GM23248 (cell line): ENCODE measurements around the gene PGPEP1. TPM values are rescaled to one million over a fixed set of nuclear protein-coding genes. Genes with fewer than 3 reads are reported as not detected.

Experiments used
- DNase-seq: peaks from one replicate; pipeline ENCODE4 v3.0.0-alpha.2; 2015
- H2AFZ ChIP-seq: fragments of 200-600 bp; sonication (generic); 2 replicates; pipeline ENCODE4 v1.6.1; 2016; ENCODE audit warnings: antibody characterized with exemption
- H3F3A ChIP-seq: fragments of 200-600 bp; sonication (generic); 2 replicates; pipeline ENCODE4 v1.6.1; 2016; ENCODE audit warnings: mild to moderate bottlenecking, antibody characterized with exemption, mixed run types; ENCODE audit not compliant: insufficient read depth
- H3K27ac ChIP-seq: fragments of 200-600 bp; sonication (generic); 2 replicates; pipeline ENCODE4 v1.5.1; 2016; ENCODE audit warnings: mild to moderate bottlenecking
- H3K27me3 ChIP-seq: fragments of 200-600 bp; sonication (generic); replicated peaks from 2 replicates; pipeline ENCODE4 v1.6.1; 2016; ENCODE audit warnings: mild to moderate bottlenecking; ENCODE audit not compliant: insufficient read depth
- H3K36me3 ChIP-seq: fragments of 200-600 bp; sonication (generic); 2 replicates; pipeline ENCODE4 v1.6.1; 2016; ENCODE audit warnings: low read depth, mild to moderate bottlenecking
- H3K4me1 ChIP-seq: fragments of 200-600 bp; sonication (generic); 2 replicates; pipeline ENCODE4 v1.6.1; 2016; ENCODE audit warnings: mild to moderate bottlenecking; ENCODE audit not compliant: insufficient read depth
- H3K4me2 ChIP-seq: fragments of 200-600 bp; sonication (generic); one replicate; pipeline ENCODE4 v1.6.1; 2016; ENCODE audit warnings: mild to moderate bottlenecking; ENCODE audit not compliant: unreplicated experiment
- H3K4me3 ChIP-seq: fragments of 200-600 bp; sonication (generic); 2 replicates; pipeline ENCODE4 v1.5.1; 2016; ENCODE audit warnings: mild to moderate bottlenecking
- H3K79me2 ChIP-seq: fragments of 200-600 bp; sonication (generic); 2 replicates; pipeline ENCODE4 v1.6.1; 2016; ENCODE audit warnings: mild to moderate bottlenecking; ENCODE audit not compliant: insufficient read depth
- H3K9ac ChIP-seq: fragments of 200-600 bp; sonication (generic); 2 replicates; pipeline ENCODE4 v1.6.1; 2016; ENCODE audit warnings: mild to moderate bottlenecking
- H3K9me2 ChIP-seq: fragments of 200-600 bp; sonication (generic); 2 replicates; pipeline ENCODE4 v1.6.1; 2016; ENCODE audit warnings: mixed run types, mild to moderate bottlenecking, moderate library complexity; ENCODE audit not compliant: insufficient read depth
- H3K9me3 ChIP-seq: fragments of 200-600 bp; sonication (generic); one replicate; pipeline ENCODE4 v1.6.1; 2017; ENCODE audit warnings: low read depth
- H4K20me1 ChIP-seq: fragments of 200-600 bp; sonication (generic); 2 replicates; pipeline ENCODE4 v1.6.0; 2016; ENCODE audit not compliant: insufficient read depth
- EZH2 ChIP-seq: fragments of 200-600 bp; sonication (generic); IDR thresholded peaks from 2 replicates; pipeline ENCODE4 v1.6.1; 2018; ENCODE audit warnings: antibody characterized with exemption, mild to moderate bottlenecking; ENCODE audit not compliant: insufficient read depth, poor library complexity, severe bottlenecking
- EZH2phosphoT487 ChIP-seq: fragments of 200-600 bp; sonication (generic); IDR thresholded peaks from 2 replicates; pipeline ENCODE4 v1.6.1; 2018; ENCODE audit warnings: antibody characterized with exemption, moderate library complexity, mild to moderate bottlenecking, low read depth; ENCODE audit not compliant: insufficient read depth
- WGBS, 2 experiments: methylation state at CpG; one replicate each; pipeline ENCODE4 v1.1.6; 2015 to 2017; ENCODE audit warnings: low lambda C conversion rate in 2 of 2, low coverage in 1 of 2; ENCODE audit errors: missing lambda C conversion rate in 2 of 2; 5-methylcytosine and 5-hydroxymethylcytosine counted together
- in situ Hi-C: fragments of 300-500 bp; cut with MboI; formaldehyde crosslinking; loops from 2 replicates; pipeline ENCODE4 v1.15.0; 2020
- polyA plus RNA-seq: library from polyadenylated mRNA; unstranded; fragments of >200 nt; fragmentation: Nextera tagmentation; extraction: Ambion mirVana; gene quantifications from 2 replicates; pipeline ENCODE4 v1.2.1, GENCODE V29; 2016
- total RNA-seq: library from RNA; depleted of rRNA; stranded (reverse); fragments of >200 nt; shearing (Covaris generic); gene quantifications from 2 replicates; pipeline ENCODE4 v1.2.3, GENCODE V29; 2014

The PGPEP1 gene
- total and polyA plus RNA-seq, 2 experiments from 2014 or later: 12.0 to 14.5 TPM

- H2AFZ ChIP-seq: no peak overlapping the region
- H3K9me2 ChIP-seq: no peaks in the 10 kb centered on the region
- H3K9me3 ChIP-seq: no peaks in the 10 kb centered on the region
- WGBS, 2 experiments: 73 to 89% methylated on average over 6 to 7 of the region's 7 CpGs
- H3F3A ChIP-seq: peaks cover 19% of the 10 kb centered on the region
- no peaks in the 10 kb centered on the region for H3K27me3 ChIP-seq
- no peak overlapping the region for H3K4me2 ChIP-seq
- TF ChIP-seq EZH2: no peak
- TF ChIP-seq EZH2phosphoT487: no peak
- no peak overlapping the region for H3K27ac ChIP-seq
- no peaks in the 10 kb centered on the region for H3K36me3 ChIP-seq
- H3K79me2 ChIP-seq: peaks cover 9% of the 10 kb centered on the region; the same call in 1 of the 2 replicates
- peaks cover 5% of the 10 kb centered on the region for H3K4me1 ChIP-seq
- no peaks in the 10 kb centered on the region for H4K20me1 ChIP-seq
- no peak overlapping the region for H3K4me3 ChIP-seq
- in situ Hi-C loops: no loop called here
- no peak for DNase-seq
- H3K9ac ChIP-seq: no peak overlapping the region
Observed at GRCh38 chr19:18308948-18309325, 31.5 kb upstream of the PGPEP1 start.

- Histone ChIP-seq H3K79me2 (peaks cover 9% of the 10 kb centered on the region; the same call in 1 of the 2 replicates), H3K9me3 (no peaks in the 10 kb centered on the region), H3K9ac (no peak overlapping the region), H2AFZ (no peak overlapping the region), H3K4me3 (no peak overlapping the region), H4K20me1 (no peaks in the 10 kb centered on the region), H3K36me3 (peaks cover 3% of the 10 kb centered on the region; the same call in 1 of the 2 replicates), H3K27ac (no peak overlapping the region), H3K4me1 (no peaks in the 10 kb centered on the region), H3K27me3 (no peaks in the 10 kb centered on the region), H3K4me2 (no peak overlapping the region), H3K9me2 (no peaks in the 10 kb centered on the region), H3F3A (peaks cover 17% of the 10 kb centered on the region; the same call in 1 of the 2 replicates)
- WGBS, 2 experiments: 91 to 95% methylated on average over 27 to 33 of the region's 33 CpGs
- TF ChIP-seq EZH2: no peak
- no peak for DNase-seq
- in situ Hi-C loops: no loop called here
Observed at GRCh38 chr19:18309525-18310064, 30.8 kb upstream of the PGPEP1 start.

- H3K9me2 ChIP-seq: no peaks in the 10 kb centered on the region
- no peak overlapping the region for H3K27ac ChIP-seq
- H3K27me3 ChIP-seq: no peaks in the 10 kb centered on the region
- peaks cover 9% of the 10 kb centered on the region; the same call in 1 of the 2 replicates for H3K79me2 ChIP-seq
- no peak for DNase-seq
- no peak overlapping the region for H2AFZ ChIP-seq
- no peak overlapping the region for H3K9ac ChIP-seq
- in situ Hi-C loops: no loop called here
- no peak overlapping the region for H3K4me3 ChIP-seq
- H4K20me1 ChIP-seq: no peaks in the 10 kb centered on the region
- no peak overlapping the region for H3K4me2 ChIP-seq
- WGBS, 2 experiments: 82 to 83% methylated on average over 21 to 23 of the region's 23 CpGs
- peaks cover 3% of the 10 kb centered on the region; the same call in 1 of the 2 replicates for H3K36me3 ChIP-seq
- no peak for TF ChIP-seq EZH2phosphoT487
- no peak for TF ChIP-seq EZH2
- H3K9me3 ChIP-seq: no peaks in the 10 kb centered on the region
- no peaks in the 10 kb centered on the region for H3K4me1 ChIP-seq
- peaks cover 11% of the 10 kb centered on the region; the same call in 1 of the 2 replicates for H3F3A ChIP-seq
Observed at GRCh38 chr19:18310118-18310909, 30.1 kb upstream of the PGPEP1 start.

- in situ Hi-C loops: no loop called here
Observed at GRCh38 chr19:18310966-18311365, 29.4 kb upstream of the PGPEP1 start.

More at GRCh38 chr19:18310966-18311365, 29.4 kb upstream of the PGPEP1 start:
- H3K4me3 ChIP-seq: no peak overlapping the region
- no peak overlapping the region for H3K27ac ChIP-seq
- H3K27me3 ChIP-seq: no peaks in the 10 kb centered on the region
- H3K4me2 ChIP-seq: no peak overlapping the region
- no peaks in the 10 kb centered on the region for H3K9me2 ChIP-seq
- H3K79me2 ChIP-seq: peaks cover 9% of the 10 kb centered on the region; the same call in 1 of the 2 replicates
- TF ChIP-seq EZH2phosphoT487 (no peak), EZH2 (no peak)
- WGBS, 2 experiments: 93% methylated on average over 8 to 13 of the region's 13 CpGs
- no peak overlapping the region for H3K9ac ChIP-seq
- no peak overlapping the region for H2AFZ ChIP-seq
- H4K20me1 ChIP-seq: no peaks in the 10 kb centered on the region
- no peaks in the 10 kb centered on the region for H3K4me1 ChIP-seq
- H3K9me3 ChIP-seq: no peaks in the 10 kb centered on the region
- H3K36me3 ChIP-seq: peaks cover 3% of the 10 kb centered on the region; the same call in 1 of the 2 replicates
- peaks cover 11% of the 10 kb centered on the region; the same call in 1 of the 2 replicates for H3F3A ChIP-seq
- no peak for DNase-seq
